NCI-H1105 (cell line): ENCODE data around the gene VKORC1.

Source experiments
- DNase-seq: peaks from one replicate; lab custom pipeline; 2025; lab: John Stamatoyannopoulos, UW

Gene VKORC1

DNA sequence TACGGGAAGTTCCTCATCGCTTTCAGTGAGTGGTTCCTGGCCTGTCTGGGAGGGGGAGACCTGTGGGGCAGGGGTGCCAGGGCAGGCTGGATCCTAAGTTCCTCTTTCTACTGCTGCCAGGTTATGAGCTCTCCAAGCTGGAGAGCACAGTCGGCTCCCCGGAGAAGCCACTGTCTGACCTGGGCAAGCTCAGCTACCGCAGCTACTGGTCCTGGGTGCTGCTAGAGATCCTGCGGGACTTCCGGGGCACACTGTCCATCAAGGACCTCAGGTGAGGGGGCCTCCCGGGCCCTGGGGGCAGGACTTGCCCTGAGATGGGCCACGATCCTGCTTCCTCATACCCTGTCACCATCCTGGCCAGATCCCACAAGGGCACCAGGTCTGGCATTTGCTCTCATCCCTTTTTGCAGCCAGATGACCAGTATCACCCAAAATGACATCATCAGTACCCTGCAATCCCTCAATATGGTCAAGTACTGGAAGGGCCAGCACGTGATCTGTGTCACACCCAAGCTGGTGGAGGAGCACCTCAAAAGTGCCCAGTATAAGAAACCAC lies 35.8 kb upstream of the VKORC1 start:
- no peak for DNase-seq

DNA sequence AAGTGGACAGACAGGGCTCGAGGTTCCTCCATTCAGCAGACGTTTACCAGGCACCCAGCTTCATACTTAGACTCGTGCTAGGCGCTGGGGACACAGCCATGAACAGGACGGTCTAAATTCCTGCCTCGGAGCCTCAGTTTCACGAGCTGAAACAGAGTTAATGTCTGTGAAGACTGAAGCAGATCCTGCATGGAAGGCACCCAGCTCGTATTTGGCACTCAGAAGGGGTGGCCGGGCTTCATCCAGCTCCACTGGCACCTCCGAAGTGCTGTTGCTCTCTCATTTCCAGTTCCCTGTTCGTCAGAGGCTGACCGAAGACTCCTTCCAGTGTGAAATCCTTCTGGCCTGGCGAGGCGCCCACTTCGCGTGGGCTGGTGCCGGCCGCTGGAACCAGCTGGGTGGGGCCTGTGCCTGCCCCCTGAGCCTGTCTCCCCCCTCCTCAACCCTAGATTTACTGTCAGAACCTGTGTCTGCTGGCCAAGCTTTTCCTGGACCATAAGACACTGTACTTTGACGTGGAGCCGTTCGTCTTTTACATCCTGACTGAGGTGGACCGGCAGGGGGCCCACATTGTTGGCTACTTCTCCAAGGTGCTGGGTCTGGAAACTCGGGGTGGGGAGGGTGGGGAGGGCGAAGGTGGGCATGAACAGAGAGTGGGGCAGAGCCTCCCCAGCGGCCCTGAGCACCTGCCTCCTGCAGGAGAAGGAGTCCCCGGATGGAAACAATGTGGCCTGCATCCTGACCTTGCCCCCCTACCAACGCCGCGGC lies 35.2 kb upstream of the VKORC1 start:
- no peak for DNase-seq

DNA sequence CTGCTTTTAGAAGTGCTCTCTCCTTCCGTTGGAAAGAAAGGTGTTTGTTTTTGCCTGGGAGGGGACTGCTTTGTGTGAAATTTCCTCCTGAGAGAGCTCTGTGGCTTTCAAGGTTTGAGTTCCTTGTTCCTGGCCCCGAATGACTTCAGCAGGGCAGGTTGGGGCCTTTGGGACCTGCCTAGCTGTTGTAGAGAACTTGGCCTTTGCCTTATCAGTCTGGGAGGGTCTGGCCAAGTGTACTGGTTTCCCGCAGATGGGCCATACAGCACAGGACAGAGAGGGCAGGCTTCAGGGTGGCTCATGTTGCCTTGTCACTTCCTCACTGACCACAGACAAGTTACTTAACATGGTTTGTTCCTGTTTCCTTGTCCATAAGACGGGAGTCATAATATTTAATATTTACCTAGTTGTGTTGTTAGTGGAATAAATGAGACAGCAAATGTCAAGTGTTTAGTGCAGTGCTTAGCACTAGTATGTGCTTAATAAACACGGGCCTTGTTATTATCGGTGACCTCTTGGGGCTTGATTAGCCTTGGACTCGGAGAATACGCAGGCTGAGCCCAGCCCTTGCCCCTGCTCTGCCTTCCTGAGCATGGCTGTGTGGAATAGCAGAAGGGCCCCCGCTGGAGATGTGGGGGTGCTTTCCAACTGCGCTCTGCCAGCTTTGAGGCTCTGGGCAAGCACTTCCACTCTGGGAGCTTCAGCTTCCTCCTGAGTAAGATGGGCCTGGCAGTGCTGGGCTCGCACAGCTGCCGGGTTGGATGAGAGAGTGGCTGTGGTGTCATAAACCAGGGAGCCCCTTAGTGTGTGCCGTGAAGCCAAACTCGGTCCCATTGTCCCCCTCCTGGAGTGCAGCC lies 34.3 kb upstream of the VKORC1 start:
- no peak for DNase-seq

DNA sequence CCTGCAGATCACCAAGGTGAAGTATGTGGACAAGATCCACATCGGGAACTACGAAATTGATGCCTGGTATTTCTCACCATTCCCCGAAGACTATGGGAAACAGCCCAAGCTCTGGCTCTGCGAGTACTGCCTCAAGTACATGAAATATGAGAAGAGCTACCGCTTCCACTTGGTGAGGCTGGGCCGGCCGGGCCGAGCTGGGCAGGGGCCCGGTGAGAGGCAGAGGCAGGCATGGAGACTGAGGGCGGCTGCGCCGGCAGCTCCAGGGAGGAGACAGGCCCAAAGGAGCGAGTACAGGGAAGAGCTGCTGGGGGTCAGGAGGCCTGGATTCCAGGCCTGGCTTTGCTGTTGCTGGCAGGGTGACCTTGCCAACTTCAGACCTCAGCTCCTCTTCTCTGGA lies 32.6 kb upstream of the VKORC1 start:
- DNase-seq = no peak

DNA sequence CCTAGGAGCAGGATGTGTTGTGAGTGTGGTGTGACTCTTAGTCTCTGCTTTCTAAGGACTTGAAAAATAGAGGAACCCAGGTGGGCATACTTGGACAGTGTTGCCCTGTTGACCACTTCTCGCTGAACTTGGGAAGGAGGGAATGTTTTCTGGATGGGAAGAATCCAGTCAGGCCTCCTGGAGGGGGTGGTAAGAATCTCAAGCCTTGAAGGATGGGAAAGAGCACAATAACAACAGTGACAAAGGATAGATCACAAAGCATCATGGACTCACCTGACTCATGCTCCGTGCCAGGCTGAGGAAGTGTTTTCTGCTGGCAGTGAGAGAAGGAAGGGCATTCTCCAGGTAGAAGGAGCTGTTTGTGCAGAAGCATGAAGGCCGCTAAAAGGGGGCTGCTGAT lies 31.2 kb upstream of the VKORC1 start:
- DNase-seq = no peak

DNA sequence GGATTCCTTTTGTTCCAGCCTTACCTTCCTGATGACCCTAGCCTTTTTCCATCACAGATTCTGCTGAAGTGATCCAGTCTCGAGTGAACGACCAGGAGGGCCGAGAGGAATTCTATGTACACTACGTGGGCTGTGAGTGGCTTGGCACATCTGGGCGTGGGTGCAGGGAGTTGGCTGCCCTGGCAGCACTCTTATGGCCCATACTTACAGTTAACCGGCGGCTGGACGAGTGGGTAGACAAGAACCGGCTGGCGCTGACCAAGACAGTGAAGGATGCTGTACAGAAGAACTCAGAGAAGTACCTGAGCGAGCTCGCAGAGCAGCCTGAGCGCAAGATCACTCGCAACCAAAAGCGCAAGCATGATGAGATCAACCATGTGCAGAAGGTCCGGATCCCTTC lies 25.5 kb upstream of the VKORC1 start:
- DNase-seq = no peak

DNA sequence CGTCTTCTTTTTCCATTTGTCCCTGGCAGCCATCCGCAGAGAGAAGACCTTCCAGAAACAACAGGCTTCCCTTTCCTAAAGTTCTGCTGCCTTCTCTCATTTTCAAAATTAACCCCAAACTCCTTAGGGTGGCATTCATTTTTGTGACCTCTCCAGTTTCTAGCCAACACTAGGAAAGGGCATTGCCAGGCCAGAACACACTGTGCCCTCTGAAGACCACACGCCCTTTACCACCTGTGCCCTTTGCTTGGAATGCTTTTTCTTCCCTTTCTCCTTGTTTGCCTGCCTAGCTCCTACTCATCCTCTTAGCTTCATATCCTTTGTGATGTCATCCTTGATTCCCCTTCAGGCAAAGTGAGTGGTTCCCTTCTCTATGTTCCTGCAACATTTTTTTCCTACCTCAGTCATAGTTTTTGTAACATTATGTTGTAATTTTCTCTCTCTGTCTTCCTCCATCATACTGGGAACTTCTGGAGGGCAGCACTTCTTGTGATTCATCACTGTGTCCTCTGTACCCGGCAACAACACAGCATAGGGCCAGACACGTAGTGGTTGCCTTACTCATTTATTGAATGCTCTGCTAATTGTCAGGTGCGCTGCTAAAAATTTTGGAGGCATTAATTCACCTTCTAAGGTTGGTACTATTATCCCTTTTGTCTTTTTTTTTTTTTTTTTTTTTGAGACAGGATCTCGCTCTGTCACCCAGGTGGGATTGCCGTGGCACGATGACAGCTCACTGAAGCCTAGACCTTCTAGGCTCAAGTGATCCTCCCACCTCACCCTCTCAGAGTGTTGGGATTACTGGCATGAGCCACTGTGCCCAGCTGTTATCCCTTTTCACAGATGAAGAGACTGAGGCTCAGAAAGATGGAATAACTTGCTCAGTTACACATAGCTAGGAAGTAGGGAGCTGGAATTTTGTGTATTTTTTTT lies 23.9 kb upstream of the VKORC1 start:
- no peak for DNase-seq

DNA sequence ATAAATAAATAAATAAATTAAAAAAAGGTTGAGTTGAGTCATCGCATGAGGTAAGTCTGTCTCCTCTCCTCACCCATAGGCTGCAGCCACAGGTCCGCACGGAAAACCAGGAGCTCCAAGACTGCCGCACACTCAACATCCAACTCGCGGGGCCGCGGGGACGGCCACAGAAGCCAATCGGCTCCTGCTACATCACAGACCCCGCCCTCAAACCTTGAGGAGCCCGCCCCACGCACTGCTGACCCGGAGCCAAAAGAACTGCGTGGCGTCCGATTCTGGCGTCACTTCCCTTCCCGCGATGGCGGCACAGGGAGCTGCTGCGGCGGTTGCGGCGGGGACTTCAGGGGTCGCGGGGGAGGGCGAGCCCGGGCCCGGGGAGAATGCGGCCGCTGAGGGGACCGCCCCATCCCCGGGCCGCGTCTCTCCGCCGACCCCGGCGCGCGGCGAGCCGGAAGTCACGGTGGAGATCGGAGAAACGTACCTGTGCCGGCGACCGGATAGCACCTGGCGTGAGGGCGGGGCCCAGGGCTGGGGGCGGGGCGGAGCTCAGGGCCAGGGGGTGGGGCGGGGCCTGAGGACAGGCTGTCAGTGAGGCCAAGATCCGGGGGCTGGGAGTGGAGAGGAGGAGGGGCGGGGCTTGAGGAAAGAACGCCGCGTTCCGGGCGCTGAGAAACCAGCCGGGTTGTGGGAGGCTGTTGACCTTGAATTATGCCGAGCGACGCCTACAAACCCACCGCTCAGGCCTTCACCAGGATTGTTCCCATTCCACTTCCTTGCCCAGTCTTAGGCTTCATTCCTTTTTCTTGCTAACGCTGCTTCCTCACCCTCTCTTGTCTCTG lies 23.0 kb upstream of the VKORC1 start, which contains the start of gene KAT8:
Gene KAT8 (plus strand): TSS at position 281 of the 839 bp plus-strand sequence. CDS start 18 bp downstream, at position 299.
- DNase-seq = peak; percentile 96

DNA sequence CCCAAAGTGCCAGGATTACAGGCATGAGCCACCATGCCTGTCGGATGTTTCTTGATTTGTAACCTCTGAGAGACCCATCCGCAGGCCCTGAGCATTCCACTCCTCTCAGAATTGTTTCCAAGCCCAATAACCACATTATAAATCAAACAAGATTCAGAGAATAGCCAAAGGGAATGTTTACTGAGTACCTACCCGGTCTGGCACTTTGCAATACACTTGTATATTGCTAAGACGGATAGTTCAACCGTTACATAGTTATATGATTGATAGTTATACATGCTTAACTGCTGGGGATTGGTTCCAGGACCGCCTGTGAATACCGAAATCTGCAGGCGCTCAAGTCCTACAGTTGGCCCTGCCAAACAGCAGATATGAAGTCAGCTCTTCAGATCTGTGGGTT lies 19.9 kb upstream of the VKORC1 start:
- DNase-seq = no peak

DNA sequence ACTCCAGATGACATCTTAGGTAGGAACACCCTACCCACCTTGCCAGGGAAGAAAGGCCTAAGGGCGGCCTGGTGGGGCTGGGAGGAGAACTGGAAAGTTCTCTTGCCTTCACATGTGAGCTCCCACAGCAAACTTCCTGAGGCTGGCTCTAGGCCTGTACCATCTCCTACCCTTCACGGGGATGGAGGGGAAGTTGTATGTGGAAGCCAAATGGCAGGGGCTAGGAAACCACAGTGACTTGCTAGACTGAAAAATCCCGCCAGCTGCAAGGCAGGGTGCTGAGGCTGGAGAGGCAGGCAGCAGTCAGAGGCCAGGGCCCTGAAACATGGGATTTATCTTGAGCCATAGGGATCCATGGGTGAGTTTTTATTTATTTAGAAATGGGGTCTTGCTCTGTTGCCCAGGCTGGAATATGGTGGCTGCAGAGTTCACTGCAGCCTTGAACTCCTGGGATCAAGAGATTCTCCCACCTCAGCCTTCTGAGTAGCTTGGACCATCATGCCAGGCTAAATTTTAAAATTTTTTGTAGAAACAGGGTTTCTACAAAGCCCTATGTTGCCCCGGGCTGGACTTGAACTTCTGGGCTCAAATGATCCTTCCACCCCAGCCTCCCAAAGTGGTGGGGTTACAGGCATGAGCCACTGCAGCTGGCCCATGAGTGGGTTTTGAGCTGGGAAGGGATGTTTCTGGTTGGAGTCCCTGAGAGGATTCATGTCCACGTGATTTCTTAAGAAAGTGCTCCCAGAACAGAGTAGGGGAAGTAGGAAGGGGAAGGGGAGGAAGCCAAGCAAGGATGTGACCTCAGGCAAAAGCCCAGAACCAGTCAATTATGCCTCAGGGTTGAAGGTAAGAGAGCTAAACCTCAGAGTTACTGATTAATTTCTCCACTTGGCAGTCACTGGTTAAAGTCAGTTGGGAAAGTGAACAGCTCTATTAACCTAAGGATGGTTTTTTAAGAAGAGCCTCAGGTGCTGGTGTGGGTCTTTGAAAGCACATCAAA lies 18.8 kb upstream of the VKORC1 start:
- DNase-seq = no peak

DNA sequence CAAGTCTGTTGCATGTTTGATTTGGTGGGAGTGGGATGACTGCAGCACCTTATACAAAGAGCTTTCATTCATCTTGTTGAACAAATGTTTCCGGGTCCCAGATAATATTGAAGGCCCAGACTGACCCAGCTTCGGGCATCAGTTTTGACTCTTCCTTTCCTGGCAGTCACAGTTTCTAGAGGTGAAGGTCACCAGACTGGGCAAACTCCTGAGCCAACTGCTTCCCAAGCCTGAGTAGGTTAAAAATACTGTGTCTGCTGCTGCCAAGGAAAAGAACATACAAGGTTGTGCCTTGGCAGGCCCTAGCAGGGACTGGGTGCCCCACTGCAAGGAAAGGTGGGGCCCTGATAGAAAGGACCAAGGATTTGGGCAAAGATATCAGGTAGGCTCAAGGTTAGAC lies 18.1 kb upstream of the VKORC1 start:
- no peak for DNase-seq

DNA sequence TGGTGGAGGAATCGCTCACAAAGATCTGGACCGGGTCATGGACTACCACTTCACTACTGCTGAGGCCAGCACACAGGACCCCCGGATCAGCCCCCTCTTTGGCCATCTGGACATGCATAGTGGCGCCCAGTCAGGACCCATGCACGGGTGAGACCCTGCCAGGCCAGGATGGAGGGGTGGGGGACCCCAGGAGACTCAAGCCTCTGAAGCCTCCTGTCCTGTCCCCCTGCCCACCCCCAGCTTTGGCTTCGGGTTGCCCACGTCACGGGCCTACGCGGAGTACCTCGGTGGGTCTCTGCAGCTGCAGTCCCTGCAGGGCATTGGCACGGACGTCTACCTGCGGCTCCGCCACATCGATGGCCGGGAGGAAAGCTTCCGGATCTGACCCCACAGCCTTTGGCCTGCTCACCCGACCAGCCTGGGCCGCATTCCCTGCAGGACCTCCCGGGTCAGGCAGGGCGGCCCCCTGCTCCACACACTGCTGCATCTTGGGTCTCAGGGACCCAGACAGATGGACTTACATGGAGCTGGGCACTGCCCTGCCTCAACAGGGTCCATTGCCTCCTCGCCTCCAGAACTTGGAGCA lies 17.4 kb upstream of the VKORC1 start:
- no peak for DNase-seq

DNA sequence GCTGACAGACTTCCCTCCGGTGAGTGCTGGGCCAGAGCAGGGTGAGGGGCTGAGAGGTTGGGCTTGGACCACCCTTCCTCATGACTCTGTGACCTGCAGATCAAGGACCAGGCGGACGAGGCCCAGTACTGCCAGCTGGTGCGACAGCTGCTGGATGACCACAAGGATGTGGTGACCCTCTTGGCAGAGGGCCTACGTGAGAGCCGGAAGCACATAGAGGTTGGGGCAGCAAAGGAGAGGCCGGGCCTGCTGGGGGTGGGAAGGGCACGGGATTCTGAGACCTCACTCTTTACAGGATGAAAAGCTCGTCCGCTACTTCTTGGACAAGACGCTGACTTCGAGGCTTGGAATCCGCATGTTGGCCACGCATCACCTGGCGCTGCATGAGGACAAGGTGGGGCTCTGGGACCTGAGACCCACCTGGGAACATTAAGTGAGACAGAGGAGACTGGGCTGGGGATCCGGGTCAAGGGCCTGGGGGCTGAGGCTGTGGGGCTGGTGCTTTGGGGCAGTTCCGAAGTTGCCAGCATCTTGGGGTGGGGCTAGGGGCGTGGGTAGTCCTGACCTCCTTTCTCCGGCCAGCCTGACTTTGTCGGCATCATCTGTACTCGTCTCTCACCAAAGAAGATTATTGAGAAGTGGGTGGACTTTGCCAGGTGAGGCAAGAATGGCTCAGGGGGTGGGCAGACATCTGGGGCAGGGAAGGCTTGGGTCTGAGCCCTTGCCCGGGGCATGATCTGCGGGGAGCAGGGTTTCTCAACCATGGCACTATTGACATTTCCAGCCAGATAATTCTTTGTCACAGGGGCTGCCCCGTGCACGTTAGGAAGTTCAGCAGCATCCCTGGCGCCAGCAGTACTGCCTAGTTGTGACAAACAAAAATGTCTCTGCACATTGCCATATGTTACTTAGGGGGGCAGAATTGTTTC lies 15.8 kb upstream of the VKORC1 start:
- DNase-seq = no peak

DNA sequence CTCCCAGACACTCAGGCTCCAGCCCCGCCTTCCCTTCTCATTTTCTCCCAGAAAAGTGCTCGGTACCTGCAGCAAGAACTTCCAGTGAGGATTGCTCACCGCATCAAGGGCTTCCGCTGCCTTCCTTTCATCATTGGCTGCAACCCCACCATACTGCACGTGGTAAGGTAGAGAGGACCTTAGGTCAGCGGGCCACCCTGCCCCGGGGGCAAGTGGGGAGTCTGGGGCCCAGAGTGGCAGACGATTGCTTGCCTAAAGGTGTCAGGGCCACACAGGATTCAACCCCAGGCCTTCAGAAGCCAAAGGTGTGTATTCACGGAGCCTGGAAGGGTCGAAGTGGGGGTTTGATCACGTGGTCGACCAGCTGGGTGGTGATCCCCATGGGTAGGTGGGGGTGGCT lies 15.0 kb upstream of the VKORC1 start:
- no peak for DNase-seq

DNA sequence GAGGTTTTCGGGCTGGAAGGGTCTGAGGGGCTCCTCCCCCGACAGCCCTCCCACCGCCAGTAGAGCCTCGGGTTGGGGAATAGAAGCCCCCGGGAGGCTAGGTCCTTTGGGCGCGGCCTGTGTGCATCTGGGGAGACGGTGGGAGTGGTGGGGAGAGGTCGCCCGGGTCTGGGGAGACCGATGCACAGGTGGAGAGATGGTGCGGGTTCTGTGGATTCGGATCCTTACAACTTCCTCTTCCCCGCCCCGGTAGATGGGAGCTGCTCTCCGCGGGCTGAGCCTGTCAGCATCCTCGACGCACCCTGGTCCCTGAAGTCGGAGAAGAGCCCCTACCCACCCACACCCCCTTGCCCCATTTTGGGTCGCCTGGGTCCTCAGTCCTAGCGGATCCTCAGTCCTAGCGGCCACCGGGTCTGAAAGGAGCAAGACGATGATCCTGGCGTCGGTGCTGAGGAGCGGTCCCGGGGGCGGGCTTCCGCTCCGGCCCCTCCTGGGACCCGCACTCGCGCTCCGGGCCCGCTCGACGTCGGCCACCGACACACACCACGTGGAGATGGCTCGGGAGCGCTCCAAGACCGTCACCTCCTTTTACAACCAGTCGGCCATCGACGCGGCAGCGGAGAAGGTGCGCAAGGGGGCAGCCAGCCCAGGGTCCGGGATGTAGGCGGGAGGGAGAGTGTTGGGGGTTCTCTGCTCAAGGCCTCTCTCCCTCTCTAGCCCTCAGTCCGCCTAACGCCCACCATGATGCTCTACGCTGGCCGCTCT lies 14.4 kb upstream of the VKORC1 start:
- no peak for DNase-seq

DNA sequence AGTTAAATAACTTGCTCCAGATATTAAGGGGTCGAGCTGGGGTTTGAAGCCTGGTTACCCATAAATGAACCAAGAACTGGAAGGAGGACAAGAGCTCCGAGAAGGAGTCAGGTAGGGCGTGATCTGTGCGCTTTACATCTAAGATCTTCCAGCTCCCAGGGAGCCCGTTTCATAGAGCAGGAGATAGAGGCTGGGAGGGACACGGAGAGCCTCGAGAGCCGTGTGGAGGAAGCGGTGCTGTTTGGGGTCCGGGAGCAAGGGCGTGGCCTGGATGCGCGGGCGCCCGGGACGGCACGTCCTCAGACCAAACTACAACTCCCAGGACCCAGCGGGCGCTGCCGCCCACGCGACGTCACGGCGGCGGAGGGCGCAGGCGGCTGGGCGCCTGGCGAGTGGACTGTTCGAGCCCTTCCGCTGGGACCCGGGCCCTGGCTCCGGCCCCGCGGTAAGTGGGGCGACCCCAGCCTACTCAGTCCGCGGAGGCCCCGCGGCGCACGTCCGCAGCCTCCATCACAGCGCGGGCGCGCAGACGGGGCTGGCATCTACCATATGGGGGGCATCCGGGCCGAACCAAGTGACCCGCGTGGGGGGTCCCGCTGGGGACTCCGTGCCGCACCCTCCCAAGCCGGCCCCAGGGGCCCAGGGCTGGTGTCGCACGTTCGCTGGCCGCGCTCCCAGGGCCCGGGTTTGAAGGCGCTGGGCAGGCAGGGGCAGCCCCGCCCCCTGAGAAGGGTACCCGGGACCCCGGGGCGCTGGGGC lies 13.6 kb upstream of the VKORC1 start, which contains the start of gene BCKDK:
Gene BCKDK (plus strand): TSS at position 352 of the 759 bp plus-strand sequence. CDS start 838 bp downstream, outside the sequence.
- peak; percentile 41 for DNase-seq
